NCI-H345 treated with DMSO at 0.1 percent for 48 hours (cell line): ENCODE data around the gene HLA-DOB.
A peak's percentile ranks its signal among the peaks of the same experiment; 100 is the strongest.

Experiments used
- DNase-seq: peaks from one replicate; lab custom pipeline; 2025; ENCODE audit not compliant: unreplicated experiment; lab: John Stamatoyannopoulos, UW

HLA-DOB gene

GRCh38 chr6:32816746-32817204 lies at the start of gene HLA-DOB:
TSS of gene HLA-DOB (minus strand) at chr6:32817002. CDS start at chr6:32816951, 51 bp downstream.
- DNase-seq = no peak

DNA sequence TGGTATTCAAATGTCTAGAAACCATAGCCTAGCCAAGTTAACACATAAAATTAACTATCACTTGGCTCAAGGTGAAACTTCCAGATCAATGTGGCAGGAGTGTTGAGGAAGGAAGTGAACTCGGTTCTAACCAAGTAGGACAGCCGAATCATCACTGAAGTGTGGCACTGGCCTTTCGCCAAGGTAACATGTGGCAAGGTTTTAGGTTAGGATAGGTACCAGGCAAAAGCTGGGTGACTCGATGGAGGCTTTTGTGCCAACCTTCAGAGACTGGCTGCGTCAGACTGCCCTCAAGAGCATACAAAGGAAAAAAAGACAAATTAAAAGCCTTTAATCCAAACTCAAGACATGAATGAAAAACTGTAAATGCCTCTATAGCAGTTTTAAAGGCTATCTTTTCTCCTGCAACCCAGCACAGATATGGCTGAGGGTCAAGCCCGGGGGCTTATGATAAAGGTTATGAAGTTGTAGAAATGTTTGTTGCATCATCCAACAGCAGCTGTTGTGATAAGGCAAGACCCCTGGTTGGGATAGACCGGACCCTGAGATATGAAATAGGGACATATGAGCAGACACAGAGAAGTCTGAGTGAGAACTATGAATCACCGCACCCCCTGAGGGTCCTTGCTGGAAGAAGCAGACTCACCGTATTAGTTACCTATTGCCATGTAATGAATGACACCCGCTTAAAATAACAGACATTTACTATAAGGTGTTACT lies 49.1 kb upstream of the HLA-DOB start:
- no peak for DNase-seq

DNA sequence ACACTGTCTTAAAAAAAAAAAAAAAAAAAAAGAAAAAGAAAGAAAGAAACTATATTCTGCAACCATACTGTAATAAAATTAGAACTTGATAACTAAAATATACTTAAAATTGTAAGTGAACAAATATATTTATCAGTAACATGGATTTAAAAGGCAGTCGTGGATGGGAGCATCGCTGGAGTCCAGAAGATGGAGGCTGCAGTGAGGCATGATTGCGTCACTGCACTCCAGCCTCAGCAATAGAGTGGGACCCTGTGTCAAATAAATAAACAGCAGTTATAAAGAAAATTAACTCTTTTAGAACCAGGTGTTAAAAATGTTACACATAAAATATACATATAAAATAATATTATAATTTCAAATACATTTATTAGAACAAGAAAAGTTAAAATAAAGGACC lies 45.9 kb upstream of the HLA-DOB start:
- no peak for DNase-seq

GRCh38 chr6:32860674-32861073 lies 43.9 kb upstream of the HLA-DOB start:
- DNase-seq = no peak

- DNase-seq = no peak
Measured at GRCh38 chr6:32858194-32858593, 41.4 kb upstream of the HLA-DOB start.

GRCh38 chr6:32857156-32857891 lies 40.5 kb upstream of the HLA-DOB start:
- DNase-seq = no peak

DNA sequence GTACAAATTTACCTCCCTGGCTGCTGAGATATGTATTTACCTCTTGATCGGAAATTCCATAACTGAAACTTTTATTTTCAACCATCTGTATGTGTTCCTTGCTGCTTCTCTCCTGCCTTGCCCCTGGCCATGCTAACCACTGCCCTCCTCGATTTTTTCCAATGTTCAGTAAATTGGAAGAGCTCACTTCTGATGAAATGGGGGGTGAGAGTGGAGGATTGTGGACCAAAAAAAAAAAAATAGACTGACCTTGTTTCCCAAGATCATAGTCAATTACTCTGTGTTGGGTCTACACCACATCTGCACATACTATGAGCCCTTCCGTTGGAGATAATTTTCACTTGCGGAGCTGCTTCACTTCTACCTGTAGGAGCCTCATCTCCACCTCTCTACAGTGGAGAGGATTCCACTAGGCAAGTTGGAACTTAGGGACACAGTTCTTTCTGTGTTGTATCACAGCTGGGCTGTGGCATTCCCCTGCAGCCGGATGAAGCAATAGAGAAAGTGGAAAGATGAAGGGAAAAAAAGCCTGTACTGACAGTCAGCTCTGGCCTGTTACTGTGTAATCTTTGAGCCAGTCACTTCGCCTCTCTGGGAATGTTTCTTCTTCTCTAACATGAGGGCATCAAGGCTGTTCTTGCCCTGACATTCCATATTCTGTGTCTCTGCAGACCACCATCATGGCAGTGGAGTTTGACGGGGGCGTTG lies 38.8 kb upstream of the HLA-DOB start:
- no peak for DNase-seq

DNA sequence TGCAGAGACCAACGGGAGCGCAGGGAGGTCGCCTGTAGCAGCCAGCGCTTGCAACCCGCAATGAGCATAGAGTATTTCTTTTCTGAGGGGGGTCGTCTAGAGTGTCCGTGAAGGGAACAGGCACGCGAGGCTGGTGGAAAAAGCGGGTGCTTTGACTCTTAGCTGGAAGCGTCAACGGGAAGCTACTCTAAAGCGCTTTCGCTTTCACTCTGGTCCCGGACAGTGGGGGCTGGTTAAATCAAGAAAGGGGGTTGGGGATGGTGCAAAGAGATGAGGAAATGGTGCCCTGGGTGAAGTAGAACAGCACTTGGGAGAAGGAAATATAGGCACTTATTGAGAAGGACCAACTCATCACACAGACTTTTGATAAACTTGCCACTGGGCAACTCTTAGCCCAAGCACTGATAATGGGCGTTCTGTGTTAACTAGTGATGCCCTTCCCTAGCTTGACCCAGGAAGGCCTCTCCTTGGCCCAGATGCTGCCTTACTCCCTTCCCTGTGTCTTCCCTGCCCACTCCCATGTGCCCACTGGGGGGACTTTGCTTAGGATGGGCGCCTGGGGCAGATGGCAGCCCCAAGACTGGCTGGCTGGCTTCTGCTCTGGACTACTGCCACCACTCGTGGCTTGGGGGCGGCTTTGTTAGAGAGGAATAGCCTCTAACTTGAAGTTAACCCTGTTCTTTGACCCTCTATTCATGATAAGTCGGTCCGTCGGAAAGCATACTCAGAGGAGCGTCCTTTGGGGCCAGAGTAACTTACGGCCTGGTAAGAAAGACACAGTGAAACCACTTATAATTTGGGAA lies 37.8 kb upstream of the HLA-DOB start:
- no peak for DNase-seq

DNA sequence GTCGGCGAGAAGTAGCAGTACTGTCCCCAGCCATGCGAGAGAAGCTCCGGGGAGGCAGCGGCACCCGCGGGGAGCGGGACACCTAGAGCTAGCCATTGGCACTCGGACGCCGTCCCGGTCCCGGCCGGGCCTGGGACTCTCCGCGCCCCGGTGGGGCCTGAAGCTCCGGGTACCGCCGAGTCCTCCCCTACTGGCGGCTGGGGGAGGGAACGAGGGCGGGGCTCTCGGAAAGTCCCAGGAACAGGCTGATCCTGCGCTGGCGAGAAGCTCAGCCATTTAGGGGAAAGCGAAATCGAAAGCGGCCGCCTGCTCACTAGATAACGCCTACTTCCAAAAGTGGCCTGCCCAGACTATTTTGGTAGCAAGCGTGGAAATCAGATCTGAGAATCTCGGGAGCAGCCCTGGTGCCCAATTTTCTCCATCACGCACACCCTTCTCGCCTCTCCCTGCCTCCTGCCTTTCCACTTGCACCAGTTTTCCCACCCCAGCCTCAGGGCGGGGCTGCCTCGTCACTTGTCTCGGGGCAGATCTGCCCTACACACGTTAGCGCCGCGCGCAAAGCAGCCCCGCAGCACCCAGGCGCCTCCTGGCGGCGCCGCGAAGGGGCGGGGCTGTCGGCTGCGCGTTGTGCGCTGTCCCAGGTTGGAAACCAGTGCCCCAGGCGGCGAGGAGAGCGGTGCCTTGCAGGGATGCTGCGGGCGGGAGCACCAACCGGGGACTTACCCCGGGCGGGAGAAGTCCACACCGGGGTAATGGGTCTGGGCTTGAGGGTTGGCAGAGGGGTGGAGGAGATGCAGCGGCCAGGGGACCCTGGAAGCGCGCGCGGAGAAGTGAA lies 37.0 kb upstream of the HLA-DOB start, which contains the start of the genes PSMB9 and TAP1:
Gene PSMB9 (plus strand): TSS at position 652 of the 835 bp plus-strand sequence. CDS start 38 bp downstream, at position 690.
Gene TAP1 (minus strand): TSS at position 164 of the 835 bp plus-strand sequence. CDS start 68 bp downstream, at position 96.
- peak; percentile 67 for DNase-seq

GRCh38 chr6:32852844-32853540 lies 36.2 kb upstream of the HLA-DOB start:
- no peak for DNase-seq

- no peak for DNase-seq
Measured at GRCh38 chr6:32852018-32852843, 35.4 kb upstream of the HLA-DOB start.

GRCh38 chr6:32851025-32851424 lies 34.2 kb upstream of the HLA-DOB start:
- no peak for DNase-seq

- DNase-seq = no peak
Measured at GRCh38 chr6:32849126-32849525, 32.3 kb upstream of the HLA-DOB start.

- no peak for DNase-seq
Measured at GRCh38 chr6:32847795-32848194, 31.0 kb upstream of the HLA-DOB start.

DNA sequence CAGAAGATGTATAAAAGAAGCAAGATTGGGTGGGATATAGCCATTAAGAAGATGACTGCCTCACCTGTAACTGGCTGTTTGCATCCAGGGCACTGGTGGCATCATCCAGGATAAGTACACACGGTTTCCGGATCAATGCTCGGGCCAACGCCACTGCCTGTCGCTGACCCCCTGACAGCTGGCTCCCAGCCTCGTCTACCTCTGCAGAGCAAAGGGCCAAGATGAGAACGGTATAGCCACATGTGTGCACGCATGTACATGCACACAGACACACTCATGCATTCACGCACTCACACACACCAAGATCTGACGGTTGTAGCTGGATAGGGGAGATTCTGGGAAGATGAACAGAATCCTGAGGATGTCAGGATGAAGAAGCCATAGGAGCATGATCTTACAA lies 30.2 kb upstream of the HLA-DOB start:
- no peak for DNase-seq

GRCh38 chr6:32845384-32845884 lies 28.6 kb upstream of the HLA-DOB start:
- no peak for DNase-seq

GRCh38 chr6:32844839-32845383 lies 28.1 kb upstream of the HLA-DOB start:
- DNase-seq = no peak
